OCI-LY7 (cell line): ENCODE data around the gene MAPK4. TPM values are rescaled to one million over a fixed set of nuclear protein-coding genes. Genes with fewer than 3 reads are reported as not detected.

Experiments
- BruUV-seq: library from RNA; stranded (reverse); fragments of 400-500 nt; replicated peaks from 2 replicates; lab custom pipeline; 2021; lab: Mats Ljungman, UMichigan
- CTCF ChIA-PET: fragments of 300-600 bp; sonication (Branson Sonifier 250); formaldehyde crosslinking; loops from one replicate; lab custom pipeline; 2022; ENCODE audit warnings: antibody characterized with exemption; ENCODE audit not compliant: unreplicated experiment; lab: Charles Lee
- POLR2A ChIA-PET: fragments of 300-600 bp; sonication (Branson Sonifier 250); formaldehyde crosslinking; loops from one replicate; lab custom pipeline; 2022; ENCODE audit warnings: antibody characterized with exemption; lab: Charles Lee
- DNase-seq: peaks from one replicate; pipeline ENCODE4 v3.0.0-alpha.2; 2015; ENCODE audit warnings: low spot score
- H2AFZ ChIP-seq: fragments of 200-600 bp; sonication (generic), shearing (Covaris generic); 2 replicates; pipeline ENCODE4 v1.6.1; 2014; ENCODE audit warnings: mild to moderate bottlenecking, antibody characterized with exemption, low read length, moderate library complexity
- H3K27ac ChIP-seq: fragments of 200-600 bp; sonication (generic); 2 replicates; pipeline ENCODE4 v1.5.1; 2014; ENCODE audit warnings: mixed run types, low read depth, mild to moderate bottlenecking, moderate library complexity, low read length, inconsistent platforms; ENCODE audit not compliant: poor library complexity, severe bottlenecking
- H3K36me3 ChIP-seq: fragments of 200-600 bp; sonication (generic); 2 replicates; pipeline ENCODE4 v1.6.1; 2014; ENCODE audit warnings: mild to moderate bottlenecking, antibody characterized with exemption, low read length, moderate library complexity, mixed read lengths; ENCODE audit not compliant: insufficient read depth
- H3K4me1 ChIP-seq: fragments of 200-600 bp; sonication (generic); 2 replicates; pipeline ENCODE4 v1.5.1; 2014; ENCODE audit warnings: mild to moderate bottlenecking, low read length; ENCODE audit not compliant: insufficient read depth, poor library complexity, severe bottlenecking
- H3K4me2 ChIP-seq: fragments of 200-600 bp; sonication (generic); 2 replicates; pipeline ENCODE4 v1.6.1; 2014; ENCODE audit warnings: mild to moderate bottlenecking, low read length
- H3K4me3 ChIP-seq: fragments of 200-600 bp; sonication (generic); 2 replicates; pipeline ENCODE4 v1.5.1; 2014; ENCODE audit warnings: mild to moderate bottlenecking, low read depth, low read length; ENCODE audit not compliant: poor library complexity, severe bottlenecking
- H3K79me2 ChIP-seq: fragments of 200-600 bp; sonication (generic); 2 replicates; pipeline ENCODE4 v1.6.1; 2016; ENCODE audit warnings: low read depth, mild to moderate bottlenecking, low read length, moderate library complexity, mixed read lengths; ENCODE audit not compliant: insufficient read depth
- H3K9me2 ChIP-seq: fragments of 200-600 bp; sonication (generic); 2 replicates; pipeline ENCODE4 v1.6.1; 2016; ENCODE audit warnings: mild to moderate bottlenecking, low read length, mixed read lengths; ENCODE audit not compliant: insufficient read depth
- H3K9me3 ChIP-seq: fragments of 200-600 bp; sonication (generic); 2 replicates; pipeline ENCODE4 v1.6.1; 2014; ENCODE audit warnings: mild to moderate bottlenecking, mixed run types, low read length, mixed read lengths
- H4K20me1 ChIP-seq: fragments of 200-600 bp; sonication (generic); 2 replicates; pipeline ENCODE4 v1.6.1; 2014; ENCODE audit warnings: mild to moderate bottlenecking, antibody characterized with exemption, low read length, moderate library complexity, mixed read lengths; ENCODE audit not compliant: insufficient read depth
- CTCF ChIP-seq: fragments of 200-600 bp; sonication (generic); conservative IDR thresholded peaks from 2 replicates; pipeline ENCODE4 v1.5.1; 2014; ENCODE audit warnings: mild to moderate bottlenecking, antibody characterized with exemption, low read length, moderate library complexity, mixed read lengths
- EZH2phosphoT487 ChIP-seq: fragments of 200-600 bp; sonication (generic); IDR thresholded peaks from 2 replicates; pipeline ENCODE4 v1.6.1; 2018; ENCODE audit warnings: low read depth, borderline replicate concordance, mild to moderate bottlenecking, mixed run types, antibody characterized with exemption, low read length, moderate library complexity, mixed read lengths
- intact Hi-C: fragments of 100-400 bp; cut with micrococcal nuclease; formaldehyde crosslinking; loops from one replicate; pipeline ENCODE4 v1.10.0; 2022; ENCODE audit not compliant: unreplicated experiment
- total RNA-seq, 2 experiments: library from RNA; depleted of rRNA in 1 of 2; stranded (reverse); fragments of >200 nt in 1 of 2; shearing (Covaris generic) in 1 of 2; gene quantifications; 2 replicates each; pipeline ENCODE4 v1.2.3, GENCODE V29; 2014 to 2022

Gene MAPK4
- total RNA-seq, 2 experiments from 2014 or later: not detected

DNA sequence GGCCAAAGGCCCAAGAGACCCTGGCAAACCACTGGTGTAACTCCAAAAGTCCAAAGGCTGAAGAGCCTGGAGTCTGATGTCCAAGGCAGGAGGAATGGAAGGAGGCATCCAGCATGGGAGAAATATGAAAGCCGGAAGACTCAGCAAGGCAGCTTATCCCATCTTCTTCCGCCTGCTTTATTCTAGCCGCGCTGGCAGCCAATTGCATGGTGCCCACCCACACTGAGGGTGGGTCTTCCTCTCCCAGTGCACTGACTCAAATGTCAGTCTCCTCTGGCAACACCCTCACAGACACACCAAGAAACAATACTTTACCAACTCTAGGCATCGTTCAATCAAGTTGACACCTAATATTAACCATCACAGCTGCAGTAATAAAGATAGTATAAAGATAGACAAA is 34.1 kb downstream of the MAPK4 start:
- intact Hi-C loops: no loop called here
- Histone ChIP-seq H3K79me2 (no peaks in the 10 kb centered on the region), H3K27ac (no peak overlapping the region), H3K36me3 (no peaks in the 10 kb centered on the region), H3K4me2 (no peak overlapping the region), H2AFZ (no peak overlapping the region), H3K9me3 (no peaks in the 10 kb centered on the region), H3K4me3 (no peak overlapping the region), H4K20me1 (no peaks in the 10 kb centered on the region), H3K4me1 (no peaks in the 10 kb centered on the region), H3K9me2 (no peaks in the 10 kb centered on the region)
- CTCF ChIA-PET: no interaction called here
- POLR2A ChIA-PET: interaction anchor here (0.7 kb wide), 1 partner anchor 18 kb away, joined by 3 read pairs; no protein-coding TSS in a partner anchor
- no peak for TF ChIP-seq EZH2phosphoT487
- no peak for TF ChIP-seq CTCF
- no peak for DNase-seq
- BruUV-seq: no TSS peak

GRCh38 chr18:50594942-50595341 is 35.1 kb downstream of the MAPK4 start:
- intact Hi-C loops: no loop called here
- Histone ChIP-seq H3K9me2 (no peaks in the 10 kb centered on the region), H3K4me1 (no peaks in the 10 kb centered on the region), H3K27ac (no peak overlapping the region), H4K20me1 (no peaks in the 10 kb centered on the region), H3K9me3 (no peaks in the 10 kb centered on the region), H3K79me2 (no peaks in the 10 kb centered on the region), H3K4me3 (no peak overlapping the region), H3K4me2 (no peak overlapping the region), H3K36me3 (no peaks in the 10 kb centered on the region), H2AFZ (no peak overlapping the region)
- ChIA-PET CTCF (no interaction called here), POLR2A (no interaction called here)
- no TSS peak for BruUV-seq
- TF ChIP-seq CTCF: no peak
- TF ChIP-seq EZH2phosphoT487: no peak
- DNase-seq: no peak

GRCh38 chr18:50602466-50602865 is 42.6 kb downstream of the MAPK4 start:
- no peak for DNase-seq
- ChIA-PET POLR2A (no interaction called here), CTCF (no interaction called here)
- H3K27ac ChIP-seq: no peak overlapping the region
- no peak overlapping the region for H3K4me2 ChIP-seq
- no peaks in the 10 kb centered on the region for H3K36me3 ChIP-seq
- BruUV-seq: no TSS peak
- H3K9me3 ChIP-seq: no peaks in the 10 kb centered on the region
- H3K79me2 ChIP-seq: no peaks in the 10 kb centered on the region
- H2AFZ ChIP-seq: no peak overlapping the region
- H3K4me1 ChIP-seq: no peaks in the 10 kb centered on the region
- no peak overlapping the region for H3K4me3 ChIP-seq
- intact Hi-C loops: no loop called here
- no peaks in the 10 kb centered on the region for H3K9me2 ChIP-seq
- H4K20me1 ChIP-seq: no peaks in the 10 kb centered on the region
- no peak for TF ChIP-seq EZH2phosphoT487
- TF ChIP-seq CTCF: no peak
